ENCODE measurements around the gene PATJ. TPM values are rescaled to one million over a fixed set of nuclear protein-coding genes. Genes with fewer than 3 reads are reported as not detected.

PATJ gene
- total RNA-seq, 1 experiment from 2014 or later = 4.5 TPM

DNA sequence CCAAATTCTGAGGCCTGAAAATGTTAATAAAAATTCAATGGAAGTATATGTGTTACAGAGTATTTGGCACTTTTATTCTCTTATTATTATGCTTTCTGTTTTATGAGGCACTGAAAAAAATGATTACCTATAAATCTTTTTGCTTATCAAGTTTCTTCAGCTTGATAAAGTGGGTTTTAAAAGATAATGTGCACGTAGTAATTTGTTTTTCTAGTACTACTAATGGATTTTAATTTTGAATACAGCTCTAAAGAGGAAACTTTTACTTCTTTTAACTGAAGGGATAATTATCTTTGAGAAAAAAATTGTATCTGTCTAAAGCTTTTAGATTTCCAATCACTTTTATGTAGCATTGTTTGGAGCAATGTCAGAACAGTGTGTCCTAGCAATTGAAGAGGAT is 241.0 kb downstream of the PATJ start:
- no peak for DNase-seq (ENCODE audit: low read depth)

DNA sequence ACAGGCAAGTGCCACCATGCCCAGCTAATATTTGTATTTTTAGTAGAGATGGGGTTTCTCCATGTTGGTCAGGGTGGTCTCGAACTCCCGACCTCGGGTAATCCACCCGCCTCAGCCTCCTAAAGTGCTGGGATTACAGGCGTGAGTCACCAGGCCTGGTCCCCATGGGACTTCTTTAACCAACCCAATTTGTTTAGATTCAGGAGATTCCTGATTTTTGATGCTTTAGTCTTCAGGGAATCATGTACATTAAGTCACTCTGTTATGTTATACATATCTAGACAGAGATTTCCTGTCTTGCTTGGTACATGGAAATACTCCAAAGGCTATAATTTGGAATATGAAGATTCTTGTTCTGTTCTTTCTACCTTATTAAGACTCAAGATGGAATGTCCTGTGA is 250.0 kb downstream of the PATJ start:
- peak; percentile 10 for DNase-seq (ENCODE audit: low read depth)

DNA sequence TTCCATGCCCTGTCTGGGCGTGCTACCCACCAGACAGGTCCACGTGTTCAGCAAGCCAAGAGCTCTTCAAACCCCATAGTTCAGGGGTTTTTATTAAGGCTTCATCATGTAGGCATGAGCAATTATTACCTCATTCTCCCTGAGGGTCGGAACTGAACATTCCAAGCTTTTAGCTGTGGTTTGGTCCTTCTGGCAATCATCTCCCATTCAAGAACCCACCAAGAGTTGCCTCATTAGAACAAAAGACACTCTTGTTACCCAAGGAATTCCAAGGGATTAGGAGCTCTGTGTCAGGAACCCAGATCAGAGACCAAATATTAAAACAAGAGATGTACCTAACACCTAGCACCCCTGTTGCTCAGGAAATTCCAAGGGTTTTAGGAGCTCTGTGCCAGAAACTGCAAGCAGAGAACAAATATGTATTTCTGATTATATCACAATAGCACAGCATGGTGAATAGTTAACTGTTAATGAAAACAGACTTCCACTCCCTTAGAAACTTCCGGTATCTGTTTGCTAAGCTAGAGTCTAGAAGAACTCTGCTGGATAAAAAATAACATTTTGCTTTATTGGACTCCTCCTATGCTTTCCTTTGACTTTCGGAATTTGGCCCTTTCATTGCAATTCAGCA is 251.2 kb downstream of the PATJ start:
- DNase-seq (ENCODE audit: low read depth) = peak; percentile 74

DNA sequence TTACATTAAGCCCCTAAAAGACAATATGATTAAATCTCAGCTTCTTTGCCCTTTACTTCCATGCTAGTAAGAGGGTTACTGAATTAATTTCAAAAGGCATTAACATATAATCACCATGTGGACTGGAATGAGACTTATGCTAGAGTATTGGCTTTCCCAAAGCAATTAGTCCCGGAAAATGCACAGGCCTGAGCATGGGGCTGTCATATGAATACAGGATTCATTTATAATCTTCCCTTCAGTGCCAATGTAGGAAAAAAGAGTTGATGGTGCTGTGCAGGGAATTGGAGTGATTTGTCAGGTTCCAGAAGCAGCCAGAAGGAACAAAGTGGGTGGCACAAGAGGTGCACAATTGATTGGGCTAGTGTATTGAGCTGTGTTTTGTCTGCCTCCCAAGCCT is 253.4 kb downstream of the PATJ start:
- DNase-seq (ENCODE audit: low read depth) = no peak

DNA sequence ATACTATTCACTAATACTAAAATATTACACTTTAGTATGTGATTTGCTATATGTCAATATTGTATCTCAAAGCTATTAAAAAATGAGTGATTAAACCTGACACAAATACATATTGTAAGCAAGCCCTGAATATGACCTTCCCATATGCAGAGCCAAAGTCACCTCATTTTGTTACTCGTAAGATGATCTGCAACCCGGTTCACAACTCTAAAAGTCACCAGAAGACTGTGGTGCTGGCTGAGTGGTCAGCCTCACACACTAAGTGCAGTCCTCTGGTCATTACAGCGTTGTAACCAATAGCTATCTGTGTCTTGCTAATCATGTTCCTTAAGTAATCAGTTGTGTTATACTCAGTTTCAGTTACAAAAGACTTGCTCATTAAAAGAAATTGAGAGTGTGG is 254.8 kb downstream of the PATJ start:
- DNase-seq (ENCODE audit: low read depth) = no peak

- DNase-seq (ENCODE audit: low read depth) = no peak
Observed at GRCh38 chr1:62003777-62004176, 261.5 kb downstream of the PATJ start.

- no peak for DNase-seq (ENCODE audit: low read depth)
Observed at GRCh38 chr1:62006690-62007089, 264.4 kb downstream of the PATJ start.

DNA sequence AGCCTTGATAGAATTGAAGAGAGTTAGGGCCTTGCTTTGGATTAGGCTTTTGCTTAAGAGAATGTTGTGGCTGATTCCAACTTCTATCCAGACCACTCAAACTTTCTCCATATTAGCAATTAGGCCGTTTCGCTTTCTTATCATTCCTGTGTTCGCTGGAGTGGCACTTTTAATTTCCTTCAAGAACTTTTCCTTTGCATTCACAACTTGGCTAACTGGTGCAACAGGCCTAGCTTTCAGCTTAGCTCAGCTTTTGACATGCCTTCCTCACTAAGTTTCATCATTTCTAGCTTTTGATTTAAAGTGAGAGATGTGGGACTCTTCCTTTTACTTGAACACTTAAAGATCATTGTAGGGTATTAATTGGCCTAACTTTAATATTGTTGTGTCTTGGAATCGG is 268.7 kb downstream of the PATJ start:
- no peak for DNase-seq (ENCODE audit: low read depth)

DNA sequence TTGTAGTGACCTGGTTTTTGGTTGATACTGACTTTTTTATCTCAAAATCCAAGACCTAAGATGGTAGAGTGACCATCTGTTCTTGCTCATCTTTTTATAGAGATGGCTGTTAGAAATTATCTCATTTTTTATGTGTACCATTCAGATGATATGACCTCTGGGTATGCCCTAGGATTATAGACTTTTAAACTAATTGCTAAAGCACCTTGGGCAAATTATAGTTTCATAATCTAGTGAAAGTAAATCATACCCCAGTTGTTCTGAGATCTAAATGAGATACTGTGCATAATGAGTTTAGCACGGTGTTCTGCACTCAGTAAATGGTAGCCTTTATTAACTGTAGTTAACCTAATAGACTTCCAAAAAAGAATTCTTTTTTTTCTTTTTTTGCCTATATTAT is 269.8 kb downstream of the PATJ start:
- no peak for DNase-seq (ENCODE audit: low read depth)

GRCh38 chr1:62012836-62013235 is 270.6 kb downstream of the PATJ start:
- DNase-seq (ENCODE audit: low read depth) = no peak

- DNase-seq (ENCODE audit: low read depth) = no peak
Observed at GRCh38 chr1:62013264-62013663, 271.0 kb downstream of the PATJ start.

GRCh38 chr1:62022382-62022983 is 280.2 kb downstream of the PATJ start:
- no peak for DNase-seq (ENCODE audit: low read depth)

DNA sequence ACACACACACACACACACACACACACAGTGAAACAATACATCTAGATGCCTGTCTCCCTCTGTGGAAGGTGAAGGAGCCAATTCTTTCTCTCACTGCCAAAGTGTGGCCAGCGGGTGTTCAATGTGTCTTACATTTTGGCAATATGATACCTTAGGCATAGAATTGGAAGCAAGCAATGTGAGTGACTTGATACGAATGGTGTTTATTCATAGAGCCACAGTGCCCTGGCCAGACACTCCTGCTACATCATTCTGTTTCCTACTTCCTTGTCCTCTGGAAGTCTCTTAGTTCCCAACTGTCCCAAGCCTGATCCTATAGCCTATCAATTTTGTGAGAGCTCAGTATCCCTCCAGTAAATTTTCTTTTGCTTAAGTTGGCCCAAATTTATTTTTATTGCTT is 282.4 kb downstream of the PATJ start:
- no peak for DNase-seq (ENCODE audit: low read depth)

- no peak for DNase-seq (ENCODE audit: low read depth)
Observed at GRCh38 chr1:62025154-62025553, 282.9 kb downstream of the PATJ start.

GRCh38 chr1:62025892-62026291 is 283.6 kb downstream of the PATJ start:
- DNase-seq (ENCODE audit: low read depth) = no peak

DNA sequence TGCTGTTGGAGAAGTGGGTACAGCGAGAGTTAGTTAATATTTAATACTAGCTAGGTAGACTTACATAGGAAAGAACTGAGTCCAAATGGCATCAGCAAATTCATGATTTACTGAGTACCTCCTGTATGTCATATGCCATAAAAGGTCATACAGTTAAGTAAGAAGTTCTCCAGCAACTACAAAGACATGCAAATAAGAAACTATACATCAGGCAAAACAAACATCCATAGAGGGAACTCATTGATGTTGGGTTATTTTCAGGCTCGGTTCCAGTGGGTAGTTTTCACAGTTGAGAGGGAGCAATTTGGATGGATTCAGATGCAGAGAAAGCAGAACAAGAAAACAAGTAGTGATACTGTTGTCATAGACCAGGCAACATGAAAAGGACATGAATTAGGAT is 287.4 kb downstream of the PATJ start:
- DNase-seq (ENCODE audit: low read depth) = no peak

DNA sequence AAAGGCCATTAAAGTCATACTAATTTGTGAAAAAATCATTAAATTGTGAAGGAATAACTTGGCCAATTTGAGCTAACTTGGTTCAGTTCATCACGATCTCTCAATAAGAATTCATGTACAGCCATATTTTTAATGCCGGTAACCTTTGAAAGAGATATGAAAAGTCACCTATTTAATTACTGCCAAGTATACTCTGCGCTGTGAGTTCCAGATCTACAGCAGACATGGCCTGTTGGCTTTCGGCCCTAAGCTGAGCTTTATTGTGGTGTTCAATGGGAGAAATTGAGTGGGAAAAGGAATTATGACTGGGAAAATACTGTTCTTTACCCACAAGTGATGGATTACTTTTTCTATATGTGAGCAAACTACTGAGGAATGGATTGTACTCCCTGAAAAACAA is 292.5 kb downstream of the PATJ start:
- DNase-seq (ENCODE audit: low read depth) = no peak

DNA sequence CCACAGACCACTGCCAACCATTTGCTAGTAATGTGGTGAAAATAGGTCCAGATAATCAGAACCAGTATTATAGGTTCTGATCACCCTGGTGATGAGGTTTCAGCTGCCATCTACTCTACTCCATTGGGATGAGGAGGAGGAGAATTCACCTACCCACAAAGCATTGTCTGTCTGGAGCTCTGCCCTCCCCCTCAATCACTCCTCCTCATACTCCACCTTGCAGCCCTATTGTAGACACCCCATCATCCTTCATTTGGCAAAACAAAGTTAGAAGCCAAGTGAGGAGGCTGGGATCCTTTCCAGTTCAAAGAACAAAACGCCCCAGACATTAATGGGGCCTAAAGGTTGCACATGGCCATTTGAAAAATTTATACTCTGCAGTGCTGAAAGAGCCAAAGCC is 295.0 kb downstream of the PATJ start:
- DNase-seq (ENCODE audit: low read depth) = no peak

DNA sequence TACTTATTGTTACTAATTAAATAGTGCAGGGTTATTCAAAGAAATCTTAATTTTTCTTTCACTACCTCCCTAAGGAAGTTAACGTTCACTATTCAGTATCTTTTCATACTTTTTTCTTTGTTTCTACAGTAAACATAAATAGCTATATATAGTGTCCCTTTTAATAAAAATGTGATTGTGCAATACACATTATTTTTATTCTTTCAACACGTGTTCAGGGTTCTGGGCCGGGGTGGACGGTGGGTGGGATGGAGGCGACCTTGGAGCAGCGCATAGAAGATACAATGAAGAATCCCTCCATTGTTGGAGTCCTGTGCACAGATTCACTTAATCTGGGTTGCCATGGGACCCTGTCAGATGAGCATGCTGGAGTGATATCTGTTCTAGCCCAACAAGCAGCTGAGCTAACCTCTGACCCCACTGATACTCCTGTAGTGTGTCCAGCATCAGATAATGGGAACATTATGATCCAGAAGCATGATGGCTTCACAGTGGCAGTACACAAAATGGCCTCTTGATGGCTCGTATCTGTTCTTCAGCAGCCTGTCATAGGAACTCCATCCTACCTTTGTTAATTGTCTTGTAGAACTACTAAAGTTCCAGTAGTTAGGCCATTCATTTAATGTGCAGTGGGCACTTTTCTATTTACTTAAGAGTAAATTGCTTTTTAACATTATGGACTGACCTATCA is 296.5 kb downstream of the PATJ start:
- no peak for DNase-seq (ENCODE audit: low read depth)

DNA sequence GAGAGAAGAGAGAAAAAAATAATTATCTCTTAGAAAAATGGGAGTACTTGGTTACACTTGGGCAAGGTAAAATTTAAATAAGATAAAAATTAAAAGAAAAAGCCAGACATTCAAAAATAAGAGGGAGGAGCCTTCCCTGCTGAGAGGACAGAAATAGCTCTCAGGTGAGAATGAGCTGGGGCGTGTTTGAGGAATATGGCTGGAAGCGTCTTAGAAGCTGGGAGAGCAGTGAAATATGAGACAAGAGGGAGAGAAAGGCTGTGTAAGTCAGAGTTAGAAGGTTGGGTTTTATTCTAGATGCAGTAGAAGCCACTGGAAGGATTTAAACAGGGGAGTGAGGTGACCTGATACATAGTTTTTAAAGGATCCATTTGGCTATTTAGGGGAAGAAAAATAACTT is 298.2 kb downstream of the PATJ start:
- no peak for DNase-seq (ENCODE audit: low read depth)

DNA sequence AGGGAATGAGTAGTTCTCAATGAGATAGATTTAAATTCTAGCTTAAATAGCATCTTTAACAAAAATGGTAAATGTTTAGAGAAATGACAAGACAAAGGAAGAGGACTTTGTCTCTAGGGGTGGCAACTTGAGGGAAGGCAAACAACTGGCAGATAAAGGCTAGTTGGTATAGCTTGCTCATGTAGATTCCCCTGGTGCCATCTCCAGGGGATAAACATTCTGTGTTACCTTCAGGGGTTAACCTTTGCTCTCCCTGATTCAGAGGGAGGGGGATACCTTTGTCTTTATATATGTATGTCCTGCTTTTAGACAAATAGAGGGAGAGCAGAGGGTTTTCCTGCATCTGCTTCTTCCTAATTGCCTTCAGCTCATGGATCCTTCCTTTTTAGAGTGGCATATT is 298.7 kb downstream of the PATJ start:
- no peak for DNase-seq (ENCODE audit: low read depth)

- no peak for DNase-seq (ENCODE audit: low read depth)
Observed at GRCh38 chr1:62043154-62043553, 300.9 kb downstream of the PATJ start.

- peak; percentile 65 for DNase-seq (ENCODE audit: low read depth)
Observed at GRCh38 chr1:62045574-62045973, 303.3 kb downstream of the PATJ start.

GRCh38 chr1:62046927-62047326 is 304.6 kb downstream of the PATJ start:
- DNase-seq (ENCODE audit: low read depth) = no peak
